RWPE1 (cell line): ENCODE results near the gene PMPCA.

ENCODE experiments used
- CTCF ChIA-PET: fragments of 350-600 bp; sonication (Branson Sonifier 250); formaldehyde crosslinking; extraction: SDS; loops from one replicate; lab custom pipeline; 2021; lab: Yijun Ruan, JAX
- POLR2A ChIA-PET: fragments of 400-600 bp; formaldehyde crosslinking; extraction: SDS; loops from one replicate; lab custom pipeline; 2020; ENCODE audit warnings: antibody characterized with exemption; ENCODE audit not compliant: low non-redundant PET; lab: Yijun Ruan, JAX
- DNase-seq: peaks from one replicate; pipeline ENCODE4 v3.0.0; 2012; ENCODE audit warnings: low spot score
- H3K27ac ChIP-seq: fragments of 450-650 bp; 2 replicates; pipeline ENCODE4 v1.5.1; 2017
- CTCF ChIP-seq: fragments of 450-650 bp; conservative IDR thresholded peaks from 2 replicates; pipeline ENCODE4 v1.5.1; 2017; ENCODE audit warnings: low read depth, mild to moderate bottlenecking

The PMPCA gene

DNA sequence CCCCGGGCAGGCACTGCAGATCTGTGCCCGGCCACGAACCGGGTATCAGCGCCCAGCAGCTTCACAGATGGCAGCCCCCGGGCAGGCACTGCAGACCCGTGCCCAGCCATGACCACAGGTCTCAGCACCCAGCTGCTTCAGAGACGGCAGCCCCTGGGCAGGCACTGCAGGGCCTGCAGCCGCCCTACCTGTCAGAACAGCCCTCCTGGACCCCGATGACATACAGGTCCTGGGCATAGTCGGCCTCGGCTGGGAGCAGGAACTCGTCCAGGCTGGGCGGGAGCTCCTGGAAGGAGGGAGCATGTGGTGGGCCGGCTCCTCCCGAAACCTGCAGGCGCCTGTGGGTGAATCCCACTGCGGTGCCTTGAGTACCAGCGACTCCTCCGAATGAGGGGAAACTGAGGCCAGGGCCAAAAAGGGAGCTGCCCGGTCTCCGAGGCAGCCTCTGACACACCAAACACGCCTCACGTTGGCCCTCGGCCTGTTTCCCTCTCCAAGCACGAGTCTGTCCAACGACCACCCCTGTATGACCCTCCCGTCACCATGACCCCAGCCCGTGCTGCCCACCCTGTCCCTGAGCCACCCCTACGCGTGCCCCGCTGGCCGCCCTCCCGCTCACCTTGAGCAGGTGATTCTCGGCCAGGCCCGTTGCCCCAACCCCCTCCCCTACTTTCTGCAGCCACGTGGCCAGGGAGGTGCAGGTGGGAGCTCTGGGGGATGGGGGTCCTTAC is 23.6 kb downstream of the PMPCA start:
- ChIA-PET POLR2A (interaction anchor here (0.5 to 0.6 kb wide), 2 partner anchors 142 to 256 kb away, joined by 3 read pairs; no protein-coding TSS in a partner anchor), CTCF (no interaction called here)
- no peak for DNase-seq
- TF ChIP-seq CTCF: no peak
- H3K27ac ChIP-seq: peak overlapping the region; percentile 2; the same call in 1 of the 2 replicates

- ChIA-PET CTCF (interaction anchor here (0.6 to 0.7 kb wide), 2 partner anchors 30 to 89 kb away, joined by 3 read pairs; no protein-coding TSS in a partner anchor), POLR2A (interaction anchor here (0.5 to 0.6 kb wide), 2 partner anchors 141 to 256 kb away, joined by 3 read pairs; no protein-coding TSS in a partner anchor)
- 0 out of 2 replicates have a peak overlapping the region, but pooled peaks have one; percentile 16 for H3K27ac ChIP-seq
- DNase-seq: no peak
- TF ChIP-seq CTCF: no peak
Measured at GRCh38 chr9:136434580-136435169, 24.2 kb downstream of the PMPCA start.

GRCh38 chr9:136436055-136436634 is 25.7 kb downstream of the PMPCA start:
- TF ChIP-seq CTCF: no peak
- DNase-seq: no peak
- ChIA-PET POLR2A (no interaction called here), CTCF (interaction anchor here (0.7 to 1.0 kb wide), 2 partner anchors 11 to 112 kb away, joined by 3 read pairs; no protein-coding TSS in a partner anchor)
- H3K27ac ChIP-seq: peak overlapping the region; percentile 16

DNA sequence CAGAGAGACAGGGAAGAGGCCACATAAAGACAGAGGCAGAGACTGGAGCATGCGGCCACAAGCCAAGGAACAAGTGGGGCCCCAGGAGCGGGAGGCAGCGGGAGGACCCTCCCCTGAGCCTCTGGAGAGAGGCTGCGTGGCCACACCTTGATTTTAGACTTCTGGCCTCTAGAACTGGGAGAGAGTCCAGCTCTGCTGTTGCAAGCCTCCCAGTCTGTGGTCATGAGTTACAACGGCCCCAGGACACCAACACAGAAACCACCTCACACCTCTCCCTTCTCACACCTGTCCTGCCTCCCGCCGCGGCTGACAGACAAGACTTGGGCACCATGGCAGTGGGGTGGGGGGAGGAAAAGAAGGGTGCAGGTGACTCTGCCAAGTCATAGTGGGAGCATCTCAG is 27.0 kb downstream of the PMPCA start:
- ChIA-PET CTCF (interaction anchor here (0.6 to 0.8 kb wide), 3 partner anchors 33 to 342 kb away, joined by 3 to 4 read pairs (median 3); no protein-coding TSS in a partner anchor), POLR2A (no interaction called here)
- peak; percentile 31 for DNase-seq
- H3K27ac ChIP-seq: peak overlapping the region; percentile 77
- no peak for TF ChIP-seq CTCF

GRCh38 chr9:136437839-136438547 is 27.5 kb downstream of the PMPCA start:
- H3K27ac ChIP-seq: peak overlapping the region; percentile 77
- ChIA-PET CTCF (interaction anchor here (0.6 to 0.8 kb wide), 5 partner anchors 32 to 342 kb away, joined by 3 to 4 read pairs (median 3); no protein-coding TSS in a partner anchor), POLR2A (no interaction called here)
- no peak for TF ChIP-seq CTCF
- DNase-seq: peak; percentile 43
